Prostate gland (tissue), 2 donors: ENCODE results near the gene SMIM35. TPM values are rescaled to one million over a fixed set of nuclear protein-coding genes. Genes with fewer than 3 reads are reported as not detected.
"Not testable (repeated sequence)": the region's sequence is repeated elsewhere in the genome, so short reads cannot be mapped to it uniquely, and the experiment has no call there.

ENCODE experiments used
- DNase-seq: peaks from one replicate; pipeline ENCODE4 v3.0.0-alpha.2; 2019; ENCODE audit warnings: low spot score
- H3K27ac ChIP-seq, 2 donors: fragments of 200-600 bp; sonication (generic); 2 replicates each; pipeline ENCODE4 v1.5.1; 2017 to 2019
- H3K27me3 ChIP-seq: fragments of 200-600 bp; sonication (generic); replicated peaks from 2 replicates; pipeline ENCODE4 v1.5.1; 2019; ENCODE audit not compliant: insufficient read depth
- H3K36me3 ChIP-seq, 2 donors: fragments of 200-600 bp; sonication (generic); 1 replicate in 1 of 2; 2 replicates in 1 of 2; pipeline versions ENCODE4 v1.5.1 to v1.8.1; 2017 to 2019
- H3K4me1 ChIP-seq: fragments of 200-600 bp; sonication (generic); replicated peaks from 2 replicates; pipeline ENCODE4 v1.5.1; 2019
- H3K4me3 ChIP-seq, 2 donors: fragments of 200-600 bp; sonication (generic); 2 replicates each; pipeline ENCODE4 v1.5.1; 2017 to 2019
- H3K9me3 ChIP-seq: fragments of 200-600 bp; sonication (generic); 2 replicates; pipeline ENCODE4 v1.5.1; 2017
- CTCF ChIP-seq, 4 experiments: fragments of 200-600 bp in 2 of 4; fragments of 450-650 bp in 2 of 4; sonication (generic) in 2 of 4; IDR thresholded peaks; 1 replicate in 3 of 4; 2 replicates in 1 of 4; pipeline ENCODE4 v1.5.1; 2016 to 2019; ENCODE audit warnings: antibody characterized with exemption in 4 of 4, mild to moderate bottlenecking in 2 of 4, moderate library complexity in 2 of 4
- POLR2A ChIP-seq: fragments of 450-650 bp; IDR thresholded peaks from one replicate; pipeline ENCODE4 v1.6.1; 2016; ENCODE audit warnings: antibody characterized with exemption, mild to moderate bottlenecking
- POLR2AphosphoS5 ChIP-seq: sonication (generic); formaldehyde crosslinking; IDR thresholded peaks from one replicate; pipeline ENCODE4 v1.6.1; 2017; ENCODE audit warnings: antibody characterized with exemption
- WGBS: methylation state at CpG from one replicate; pipeline ENCODE4 v1.1.5; 2018; 5-methylcytosine and 5-hydroxymethylcytosine counted together
- intact Hi-C: fragments of 100-400 bp; cut with DNase I; formaldehyde crosslinking; loops from one replicate; pipeline ENCODE4 v1.14.2; 2022
- total RNA-seq, 2 donors: library from RNA; depleted of rRNA; stranded (reverse); fragments of >200 nt; gene quantifications; one replicate each; pipeline ENCODE4 v1.1.0, GENCODE V29; 2016

SMIM35 gene
- total RNA-seq, 2 donors from 2014 or later: 0.09 TPM; not detected in 1

- H3K27me3 ChIP-seq: no peaks in the 10 kb centered on the region
- TF ChIP-seq POLR2A (no peak), CTCF (IDR thresholded peaks at IDR 0.05) (no peak), POLR2AphosphoS5 (no peak)
- 94% methylated on average over 8 of the region's 8 CpGs for WGBS
These were observed 19.8 kb downstream of the SMIM35 start for GRCh38 chr11:118067006-118067405.

GRCh38 chr11:118065384-118065783, 21.4 kb downstream of the SMIM35 start:
- WGBS: 91% methylated on average over 3 of the region's 3 CpGs

More at GRCh38 chr11:118067006-118067405, 19.8 kb downstream of the SMIM35 start:
- intact Hi-C loops: no loop called here
- Histone ChIP-seq H3K9me3 (no peaks in the 10 kb centered on the region), H3K27ac (no peak overlapping the region), H3K4me3 (no peak overlapping the region), H3K36me3 (no peaks in the 10 kb centered on the region), H3K4me1 (no peaks in the 10 kb centered on the region)
- DNase-seq: no peak

GRCh38 chr11:118064956-118065355, 21.8 kb downstream of the SMIM35 start:
- Histone ChIP-seq H3K4me3 (no peak overlapping the region), H3K4me1 (no peaks in the 10 kb centered on the region), H3K27ac (no peak overlapping the region), H3K9me3 (no peaks in the 10 kb centered on the region), H3K27me3 (no peaks in the 10 kb centered on the region), H3K36me3 (no peaks in the 10 kb centered on the region)
- TF ChIP-seq CTCF (IDR thresholded peaks at IDR 0.05) (no peak), POLR2A (no peak), POLR2AphosphoS5 (no peak)
- DNase-seq: no peak
- 84% methylated on average over 9 of the region's 9 CpGs for WGBS
- intact Hi-C loops: no loop called here

More at GRCh38 chr11:118065384-118065783, 21.4 kb downstream of the SMIM35 start:
- Histone ChIP-seq H3K9me3 (no peaks in the 10 kb centered on the region), H3K27ac (no peak overlapping the region), H3K27me3 (no peaks in the 10 kb centered on the region), H3K4me3 (no peak overlapping the region), H3K4me1 (no peaks in the 10 kb centered on the region), H3K36me3 (no peaks in the 10 kb centered on the region)
- TF ChIP-seq CTCF (IDR thresholded peaks at IDR 0.05): no peak
- no peak for TF ChIP-seq POLR2A
- intact Hi-C loops: no loop called here
- no peak for DNase-seq

- H3K4me1 ChIP-seq, intact Hi-C loops, H3K27me3 ChIP-seq, DNase-seq, H3K27ac ChIP-seq, H3K4me3 ChIP-seq, H3K36me3 ChIP-seq, H3K9me3 ChIP-seq: not testable (repeated sequence)
- 89% methylated on average over 5 of the region's 5 CpGs for WGBS
These were observed 24.1 kb downstream of the SMIM35 start for GRCh38 chr11:118062631-118063030.

GRCh38 chr11:118062181-118062580, 24.6 kb downstream of the SMIM35 start:
- H3K4me3 ChIP-seq, H3K27me3 ChIP-seq, H3K27ac ChIP-seq, DNase-seq, H3K4me1 ChIP-seq, H3K36me3 ChIP-seq, intact Hi-C loops, H3K9me3 ChIP-seq: not testable (repeated sequence)
- WGBS: 94% methylated on average over 5 of the region's 5 CpGs

GRCh38 chr11:118061586-118062125, 25.1 kb downstream of the SMIM35 start:
- Histone ChIP-seq H3K9me3 (no peaks in the 10 kb centered on the region), H3K36me3 (no peaks in the 10 kb centered on the region), H3K4me1 (no peaks in the 10 kb centered on the region), H3K4me3 (no peak overlapping the region), H3K27me3 (no peaks in the 10 kb centered on the region), H3K27ac (no peak overlapping the region)
- no peak for DNase-seq
- intact Hi-C loops: no loop called here
- no peak for TF ChIP-seq POLR2AphosphoS5
- TF ChIP-seq CTCF (IDR thresholded peaks at IDR 0.05): no peak
- no peak for TF ChIP-seq POLR2A
- 95% methylated on average over 6 of the region's 6 CpGs for WGBS
